22Rv1 (cell line): ENCODE results near the gene TCF4.

ENCODE experiments used
- CTCF ChIP-seq: fragments of 450-650 bp; IDR thresholded peaks from 2 replicates; pipeline ENCODE4 v1.5.1; 2017; ENCODE audit warnings: mild to moderate bottlenecking
- ZFX ChIP-seq: fragments of 450-650 bp; IDR thresholded peaks from 2 replicates; pipeline ENCODE4 v1.6.1; 2017; ENCODE audit warnings: antibody characterized with exemption, borderline replicate concordance

- no peak for TF ChIP-seq CTCF
- no peak for TF ChIP-seq ZFX
These were observed 234.2 kb downstream of the TCF4 start for GRCh38 chr18:55353806-55354205.
